ENCODE measurements around the gene CNOT1.

CNOT1 gene

GRCh38 chr16:58532414-58532813 lies 97.2 kb downstream of the CNOT1 start:
- FAIRE-seq (no peak), DNase-seq (ENCODE audit: extremely low spot score, insufficient read length, low read depth) (no peak)

- DNase-seq (ENCODE audit: extremely low spot score, insufficient read length, low read depth) (no peak), FAIRE-seq (no peak)
Observed at GRCh38 chr16:58530179-58530578, 99.4 kb downstream of the CNOT1 start.

GRCh38 chr16:58519707-58520106 lies 109.9 kb downstream of the CNOT1 start:
- no peak for DNase-seq (ENCODE audit: extremely low spot score, insufficient read length, low read depth)
- FAIRE-seq, result no peak

GRCh38 chr16:58518980-58519368 lies 110.7 kb downstream of the CNOT1 start:
- FAIRE-seq (no peak), DNase-seq (ENCODE audit: extremely low spot score, insufficient read length, low read depth) (no peak)

GRCh38 chr16:58518083-58518979 lies 111.3 kb downstream of the CNOT1 start:
- peak; percentile 73 for FAIRE-seq
- DNase-seq (ENCODE audit: extremely low spot score, insufficient read length, low read depth), result no peak

- DNase-seq (ENCODE audit: extremely low spot score, insufficient read length, low read depth) (no peak), FAIRE-seq (no peak)
Observed at GRCh38 chr16:58516768-58517107, 112.9 kb downstream of the CNOT1 start.

- DNase-seq (ENCODE audit: extremely low spot score, insufficient read length, low read depth) (no peak), FAIRE-seq (no peak)
Observed at GRCh38 chr16:58515871-58516767, 113.5 kb downstream of the CNOT1 start.

- FAIRE-seq, result peak; percentile 81
Observed at GRCh38 chr16:58515125-58515870, 114.3 kb downstream of the CNOT1 start, which contains the start of gene SETD6. Gene SETD6 (plus strand): TSS chr16:58515517. CDS start chr16:58515538, 21 bp downstream.

GRCh38 chr16:58513874-58514273 lies 115.8 kb downstream of the CNOT1 start:
- DNase-seq (ENCODE audit: extremely low spot score, insufficient read length, low read depth) (no peak), FAIRE-seq (no peak)

More at GRCh38 chr16:58515125-58515870, 114.3 kb downstream of the CNOT1 start, which contains the start of gene SETD6:
- peak; percentile 67 for DNase-seq (ENCODE audit: extremely low spot score, insufficient read length, low read depth)

GRCh38 chr16:58511933-58512815 lies 117.5 kb downstream of the CNOT1 start:
- peak; percentile 85 for FAIRE-seq
- DNase-seq (ENCODE audit: extremely low spot score, insufficient read length, low read depth), result peak; percentile 47

- FAIRE-seq, result no peak
- DNase-seq (ENCODE audit: extremely low spot score, insufficient read length, low read depth), result no peak
Observed at GRCh38 chr16:58510776-58511628, 118.6 kb downstream of the CNOT1 start.

GRCh38 chr16:58510097-58510775 lies 119.4 kb downstream of the CNOT1 start:
- DNase-seq (ENCODE audit: extremely low spot score, insufficient read length, low read depth) (no peak), FAIRE-seq (no peak)

GRCh38 chr16:58509256-58510096 lies 120.2 kb downstream of the CNOT1 start:
- DNase-seq (ENCODE audit: extremely low spot score, insufficient read length, low read depth) (no peak), FAIRE-seq (no peak)

GRCh38 chr16:58508671-58509251 lies 120.9 kb downstream of the CNOT1 start:
- DNase-seq (ENCODE audit: extremely low spot score, insufficient read length, low read depth) (no peak), FAIRE-seq (no peak)

GRCh38 chr16:58507963-58508670 lies 121.5 kb downstream of the CNOT1 start:
- DNase-seq (ENCODE audit: extremely low spot score, insufficient read length, low read depth) (no peak), FAIRE-seq (no peak)
